ENCODE data around the gene STARD13. TPM values are rescaled to one million over a fixed set of nuclear protein-coding genes. Genes with fewer than 3 reads are reported as not detected.
A peak's percentile ranks its signal among the peaks of the same experiment; 100 is the strongest.
"Not testable (repeated sequence)": the region's sequence is repeated elsewhere in the genome, so short reads cannot be mapped to it uniquely, and the experiment has no call there.

The STARD13 gene
- total and polyA plus RNA-seq, 8 donors, result 4.4 to 158 (median 44.0) TPM

- H3K4me1 ChIP-seq, result peaks cover 4 to 55% (median 30%) of the 10 kb centered on the region in 4 donors
- no peaks in the 10 kb centered on the region for H3K36me3 ChIP-seq
- no peak for DNase-seq
- no peaks in the 10 kb centered on the region for H3K27me3 ChIP-seq
- no peaks in the 10 kb centered on the region for H3K9me3 ChIP-seq
- 77 to 90% (median 83%) methylated on average over 4 of the region's 4 CpGs for WGBS, 5 donors
- TF ChIP-seq EP300 (IDR thresholded peaks at IDR 0.05) (no peak), POLR2A (IDR thresholded peaks at IDR 0.05) (no peak), POLR2AphosphoS5 (IDR thresholded peaks at IDR 0.05) (no peak)
- peak overlapping the region in 1 of 5 donors; percentile 53 for H3K27ac ChIP-seq
- intact Hi-C loops (cut with DNase I; ENCODE audit: low total_unique reads), result no loop called here
- no peak overlapping the region for H3K4me3 ChIP-seq
These were observed 107.2 kb downstream of the STARD13 start for GRCh38 chr13:33178209-33178840.

- WGBS, 5 donors, result 68 to 80% (median 78%) methylated on average over 4 of the region's 4 CpGs
- intact Hi-C loops (cut with DNase I; ENCODE audit: low total_unique reads); H3K4me3 ChIP-seq; H3K36me3 ChIP-seq; H3K27me3 ChIP-seq; H3K9me3 ChIP-seq; DNase-seq: not testable (repeated sequence)
- Histone ChIP-seq H3K4me1 (peaks cover 0 to 51% (median 27%) of the 10 kb centered on the region in 4 donors), H3K27ac (peak overlapping the region in 1 of 5 donors; percentile 53)
These were observed 108.0 kb downstream of the STARD13 start for GRCh38 chr13:33177340-33178208.

- Histone ChIP-seq H3K36me3 (no peaks in the 10 kb centered on the region), H3K4me3 (no peak overlapping the region), H3K27me3 (no peaks in the 10 kb centered on the region), H3K4me1 (peaks cover 0 to 45% (median 21%) of the 10 kb centered on the region in 4 donors), H3K27ac (peak overlapping the region in 1 of 5 donors; percentile 53), H3K9me3 (no peaks in the 10 kb centered on the region)
- no peak for DNase-seq
- intact Hi-C loops (cut with DNase I; ENCODE audit: low total_unique reads), result no loop called here
- 64 to 74% (median 71%) methylated on average over 1 of the region's 1 CpG for WGBS, 5 donors
- TF ChIP-seq POLR2A (IDR thresholded peaks at IDR 0.05) (no peak), CTCF (IDR thresholded peaks at IDR 0.05) (no peak), EP300 (IDR thresholded peaks at IDR 0.05) (no peak), POLR2AphosphoS5 (IDR thresholded peaks at IDR 0.05) (no peak)
These were observed 109.0 kb downstream of the STARD13 start for GRCh38 chr13:33176526-33176925.

GRCh38 chr13:33175991-33176390, 109.6 kb downstream of the STARD13 start:
- H3K9me3 ChIP-seq, result no peaks in the 10 kb centered on the region
- H3K4me3 ChIP-seq, result no peak overlapping the region
- H3K4me1 ChIP-seq, result peaks cover 0 to 40% (median 20%) of the 10 kb centered on the region in 4 donors
- TF ChIP-seq EP300 (IDR thresholded peaks at IDR 0.05), result no peak
- TF ChIP-seq CTCF (IDR thresholded peaks at IDR 0.05), result no peak
- no peak for TF ChIP-seq POLR2AphosphoS5 (IDR thresholded peaks at IDR 0.05)
- TF ChIP-seq POLR2A (IDR thresholded peaks at IDR 0.05), result no peak
- H3K27me3 ChIP-seq, result no peaks in the 10 kb centered on the region
- intact Hi-C loops (cut with DNase I; ENCODE audit: low total_unique reads), result no loop called here
- no peaks in the 10 kb centered on the region for H3K36me3 ChIP-seq
- peak overlapping the region in 1 of 5 donors; percentile 53 for H3K27ac ChIP-seq
- DNase-seq, result no peak
- 28 to 48% (median 28%) methylated on average over 2 of the region's 2 CpGs for WGBS, 5 donors

GRCh38 chr13:33174931-33175330, 110.6 kb downstream of the STARD13 start:
- WGBS, 5 donors, result 58 to 87% (median 70%) methylated on average over 2 of the region's 2 CpGs
- H3K36me3 ChIP-seq, result no peaks in the 10 kb centered on the region
- H3K27me3 ChIP-seq, result no peaks in the 10 kb centered on the region
- H3K4me3 ChIP-seq, result no peak overlapping the region
- TF ChIP-seq EP300 (IDR thresholded peaks at IDR 0.05) (no peak), POLR2A (IDR thresholded peaks at IDR 0.05) (no peak), POLR2AphosphoS5 (IDR thresholded peaks at IDR 0.05) (no peak), CTCF (IDR thresholded peaks at IDR 0.05) (no peak)
- H3K4me1 ChIP-seq, result peaks cover 0 to 29% (median 14%) of the 10 kb centered on the region in 4 donors
- no peaks in the 10 kb centered on the region for H3K9me3 ChIP-seq
- intact Hi-C loops (cut with DNase I; ENCODE audit: low total_unique reads), result no loop called here
- DNase-seq, result peak in 1 of 2 donors; percentile 64
- peak overlapping the region in 2 of 5 donors; percentile 6 to 21 for H3K27ac ChIP-seq

All from stomach (tissue), 9 donors.